ENCODE data around the gene SPAG16.

- no peak for TF ChIP-seq CTCF (conservative IDR thresholded peaks at IDR 0.05; ENCODE audit: low read depth, low read length)
- TF ChIP-seq EZH2 (IDR thresholded peaks at IDR 0.05; ENCODE audit: low read length, unreplicated experiment): no peak
Observed at GRCh38 chr2:214019229-214019972, 735.1 kb downstream of the SPAG16 start.
